Lung (tissue), 12 donors: ENCODE measurements around the gene CTNNBL1. TPM values are rescaled to one million over a fixed set of nuclear protein-coding genes. Genes with fewer than 3 reads are reported as not detected.

Experiments used
- ATAC-seq: fragments of 200-7000 bp; cut with Tn5 transposase; one replicate; pipeline ENCODE4 v1.9.1; 2020; ENCODE audit warnings: moderate number of reproducible peaks; ENCODE audit not compliant: insufficient read depth, low FRiP score
- DNase-seq, 3 donors: peaks; one replicate each; pipeline ENCODE4 v3.0.0-alpha.2; 2013 to 2017
- H3K27ac ChIP-seq, 2 donors: one replicate each; pipeline ENCODE4 v1.5.1; 2013; ENCODE audit warnings: mild to moderate bottlenecking in 2 of 2, moderate library complexity in 2 of 2, control low read depth in 1 of 2, inconsistent platforms in 1 of 2, low read depth in 1 of 2, low read length in 1 of 2
- H3K27me3 ChIP-seq, 3 donors: one replicate each; pipeline ENCODE4 v1.5.1; 2013; ENCODE audit warnings: low read length in 2 of 3; ENCODE audit not compliant: control insufficient read depth in 3 of 3, insufficient read depth in 3 of 3
- H3K36me3 ChIP-seq, 4 donors: one replicate each; pipeline ENCODE4 v1.5.1; 2013; ENCODE audit warnings: low read length in 4 of 4, mild to moderate bottlenecking in 1 of 4, moderate library complexity in 1 of 4; ENCODE audit not compliant: control insufficient read depth in 4 of 4, insufficient read depth in 4 of 4
- H3K4me1 ChIP-seq, 5 donors: one replicate each; pipeline ENCODE4 v1.5.1; 2013; ENCODE audit warnings: low read length in 5 of 5, mild to moderate bottlenecking in 2 of 5, moderate library complexity in 1 of 5; ENCODE audit not compliant: control insufficient read depth in 5 of 5, insufficient read depth in 5 of 5
- H3K4me3 ChIP-seq: one replicate; pipeline ENCODE4 v1.5.1; 2013; ENCODE audit warnings: mild to moderate bottlenecking, control low read depth, moderate library complexity
- H3K9ac ChIP-seq, 2 donors: one replicate each; pipeline ENCODE4 v1.5.1; 2013; ENCODE audit warnings: low read length in 2 of 2, control low read depth in 1 of 2; ENCODE audit not compliant: insufficient read depth in 1 of 2
- H3K9me3 ChIP-seq, 4 donors: one replicate each; pipeline ENCODE4 v1.5.1; 2013; ENCODE audit warnings: low read length in 3 of 4, mild to moderate bottlenecking in 1 of 4, moderate library complexity in 1 of 4; ENCODE audit not compliant: control insufficient read depth in 4 of 4, insufficient read depth in 3 of 4
- WGBS, 2 donors: extraction: QIAGEN DNeasy Blood & Tissue Kit; methylation state at CpG; one replicate each; pipeline ENCODE4 v1.1.7; 2013; 5-methylcytosine and 5-hydroxymethylcytosine counted together
- polyA plus RNA-seq, 2 donors: library from polyadenylated mRNA; stranded (reverse); fragments of 200-250 nt; gene quantifications; one replicate each; pipeline ENCODE4 v1.2.1, GENCODE V29; 2013
- total RNA-seq, 2 donors: library from RNA; depleted of rRNA in 1 of 2; stranded (reverse); fragments of >200 nt in 1 of 2; gene quantifications; one replicate each; pipeline ENCODE4 v1.2.1, GENCODE V29; 2014 to 2021
- TF ChIP-seq, protein P1 (sequence below): IDR thresholded peaks from 2 replicates; pipeline ENCODE4 v1.5.1; 2012; ENCODE audit warnings: mild to moderate bottlenecking; ENCODE audit errors: control extremely low read depth, extremely low read depth
- donor health status: control.
- donor health status: control.
- donor health status: Bipolar disorder and iron deficiency.
- donor health status: healthy.
- donor health status: DM: yes; HTN: yes; CAD: no.

Gene CTNNBL1
- total and polyA plus RNA-seq, 4 donors = 38.9 to 53.1 (median 49.2) TPM

DNA sequence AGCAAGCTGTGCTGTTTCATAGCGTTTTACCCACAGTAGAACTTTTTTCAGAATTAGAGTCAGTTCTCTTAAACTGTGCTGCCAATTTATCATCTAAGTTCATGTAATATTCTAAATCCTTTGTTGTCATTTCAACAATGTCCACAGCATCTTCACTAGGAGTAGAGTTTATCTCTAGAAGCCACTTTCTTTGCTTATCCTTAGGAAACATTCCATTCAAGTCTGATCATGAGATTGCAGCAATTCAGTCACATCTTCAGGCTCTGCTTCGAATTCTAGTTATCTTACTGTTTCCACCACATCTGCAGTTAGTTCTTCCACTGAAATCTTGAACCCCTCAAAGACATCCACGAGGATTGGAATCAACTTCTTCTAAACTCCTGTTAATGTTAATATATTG is 12.5 kb downstream of the CTNNBL1 start:
- H3K36me3 ChIP-seq = no peaks in the 10 kb centered on the region
- TF ChIP-seq, protein P1, sequence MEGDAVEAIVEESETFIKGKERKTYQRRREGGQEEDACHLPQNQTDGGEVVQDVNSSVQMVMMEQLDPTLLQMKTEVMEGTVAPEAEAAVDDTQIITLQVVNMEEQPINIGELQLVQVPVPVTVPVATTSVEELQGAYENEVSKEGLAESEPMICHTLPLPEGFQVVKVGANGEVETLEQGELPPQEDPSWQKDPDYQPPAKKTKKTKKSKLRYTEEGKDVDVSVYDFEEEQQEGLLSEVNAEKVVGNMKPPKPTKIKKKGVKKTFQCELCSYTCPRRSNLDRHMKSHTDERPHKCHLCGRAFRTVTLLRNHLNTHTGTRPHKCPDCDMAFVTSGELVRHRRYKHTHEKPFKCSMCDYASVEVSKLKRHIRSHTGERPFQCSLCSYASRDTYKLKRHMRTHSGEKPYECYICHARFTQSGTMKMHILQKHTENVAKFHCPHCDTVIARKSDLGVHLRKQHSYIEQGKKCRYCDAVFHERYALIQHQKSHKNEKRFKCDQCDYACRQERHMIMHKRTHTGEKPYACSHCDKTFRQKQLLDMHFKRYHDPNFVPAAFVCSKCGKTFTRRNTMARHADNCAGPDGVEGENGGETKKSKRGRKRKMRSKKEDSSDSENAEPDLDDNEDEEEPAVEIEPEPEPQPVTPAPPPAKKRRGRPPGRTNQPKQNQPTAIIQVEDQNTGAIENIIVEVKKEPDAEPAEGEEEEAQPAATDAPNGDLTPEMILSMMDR = no peak

DNA sequence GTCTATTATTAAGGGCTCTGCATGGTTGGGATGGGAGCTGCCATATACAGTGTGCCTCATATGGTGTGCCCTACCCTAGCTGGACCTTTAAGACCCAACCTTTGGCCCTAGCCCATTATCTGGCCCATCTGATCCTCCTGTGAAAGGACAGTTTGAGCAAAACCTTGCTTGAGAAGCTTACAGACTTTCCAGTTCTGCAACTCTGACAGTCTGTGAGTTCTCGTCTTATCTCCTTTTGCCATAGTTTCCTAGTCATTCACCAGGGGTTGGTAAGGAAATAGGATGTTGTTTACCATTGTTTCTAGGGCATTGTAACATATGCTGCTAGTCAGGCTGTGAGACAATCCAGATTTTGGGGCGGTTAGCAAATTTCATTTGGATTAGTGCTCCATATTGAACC is 17.2 kb downstream of the CTNNBL1 start:
- H3K4me1 ChIP-seq = peaks cover 5 to 33% (median 14%) of the 10 kb centered on the region in 5 donors
- no peak overlapping the region for H3K4me3 ChIP-seq
- peak overlapping the region in 1 of 2 donors; percentile 9 for H3K27ac ChIP-seq
- ATAC-seq (no peak), DNase-seq (peak in 2 of 3 donors; percentile 35 to 39)
- TF ChIP-seq, protein P1 = no peak
- H3K27me3 ChIP-seq = no peaks in the 10 kb centered on the region
- no peak overlapping the region for H3K9ac ChIP-seq
- peaks cover 0 to 7% (median 3%) of the 10 kb centered on the region in 4 donors for H3K9me3 ChIP-seq
- H3K36me3 ChIP-seq = peaks cover 0 to 1% (median 0%) of the 10 kb centered on the region in 4 donors
- 56 to 65% methylated on average over 2 of the region's 2 CpGs for WGBS, 2 donors

More for the DNA sequence above, 12.5 kb downstream of the CTNNBL1 start:
- DNase-seq (no peak), ATAC-seq (no peak)
- Histone ChIP-seq H3K9ac (no peak overlapping the region), H3K4me3 (no peak overlapping the region), H3K4me1 (peaks cover 0 to 20% (median 6%) of the 10 kb centered on the region in 5 donors), H3K9me3 (peaks cover 0 to 7% (median 3%) of the 10 kb centered on the region in 4 donors), H3K27me3 (no peaks in the 10 kb centered on the region), H3K27ac (no peak overlapping the region)
- 92 to 97% methylated on average over 3 of the region's 3 CpGs for WGBS, 2 donors

DNA sequence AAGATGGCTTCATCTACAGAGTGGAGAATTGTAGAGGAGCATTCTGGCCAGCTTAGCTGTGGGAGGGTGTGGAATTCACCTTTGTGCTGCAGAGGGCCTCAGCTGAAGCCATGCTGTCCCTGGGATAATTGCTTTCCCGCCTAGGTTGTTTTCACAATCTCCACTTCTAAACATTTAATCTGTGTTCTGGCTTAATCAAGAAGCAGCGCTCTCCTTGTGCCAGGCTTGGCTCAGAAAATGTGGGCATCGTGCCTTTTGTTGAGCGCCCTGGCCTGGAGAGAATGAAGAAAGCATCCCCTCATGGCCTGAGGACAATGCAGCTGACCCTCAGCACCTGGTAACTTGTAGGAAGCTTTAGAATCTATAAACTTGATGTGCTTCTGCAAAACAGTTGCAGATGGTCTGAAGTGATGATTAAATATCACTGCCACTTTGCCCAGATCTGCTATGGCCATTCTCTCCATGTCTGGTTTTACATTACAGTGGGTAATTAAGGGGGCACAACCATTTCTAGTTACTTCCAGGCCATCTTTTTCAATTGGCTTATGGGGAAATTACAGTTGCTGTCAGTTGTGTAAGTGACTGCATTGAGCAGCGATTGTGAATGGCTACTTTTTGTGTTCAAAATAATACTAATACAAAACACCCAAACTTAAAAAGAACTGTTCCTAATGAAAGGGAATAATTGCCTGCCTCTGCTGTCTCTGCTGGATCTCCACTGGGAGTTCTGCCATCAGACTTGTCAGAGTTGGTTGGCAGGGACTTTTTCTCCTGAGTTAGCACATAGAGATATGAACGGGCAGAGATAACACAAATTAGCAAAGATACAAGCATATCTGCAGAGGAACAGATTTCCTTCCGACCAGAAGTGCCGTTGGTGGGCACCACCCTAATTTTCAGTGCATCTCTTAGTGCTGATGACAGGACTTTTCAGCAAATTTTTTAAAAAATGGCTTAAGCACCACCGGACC is 18.4 kb downstream of the CTNNBL1 start:
- ATAC-seq (no peak), DNase-seq (peak in 1 of 3 donors; percentile 6)
- TF ChIP-seq, protein P1 = no peak
- Histone ChIP-seq H3K4me1 (peaks cover 5 to 38% (median 14%) of the 10 kb centered on the region in 5 donors), H3K9ac (no peak overlapping the region), H3K27me3 (no peaks in the 10 kb centered on the region), H3K36me3 (peaks cover 0 to 1% (median 0%) of the 10 kb centered on the region in 4 donors), H3K27ac (peak overlapping the region; percentile 39 to 68), H3K9me3 (no peaks in the 10 kb centered on the region), H3K4me3 (no peak overlapping the region)
- 57 to 64% methylated on average over 9 of the region's 9 CpGs for WGBS, 2 donors
